ENCODE data around the gene CD5L.

DNA sequence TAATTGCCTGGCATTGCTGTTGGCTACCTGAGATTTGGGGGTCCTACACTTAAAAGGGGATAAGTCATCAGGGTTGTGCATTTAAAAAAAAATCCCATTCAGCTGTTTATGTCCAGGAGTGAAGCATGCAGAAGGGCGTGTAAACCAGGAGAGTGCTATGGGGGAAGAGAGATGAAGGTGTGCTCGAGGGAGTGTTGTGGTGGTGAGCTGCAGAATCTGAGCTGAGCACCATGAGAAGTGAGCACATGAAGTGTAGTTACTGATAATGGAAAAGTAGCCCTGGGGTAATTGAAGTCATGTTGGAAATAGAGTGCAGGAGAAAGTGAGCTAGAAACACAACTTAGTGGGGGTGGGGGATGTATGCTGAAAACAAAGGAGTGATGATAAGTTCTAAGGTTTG is 22.4 kb downstream of the CD5L start:
- TF ChIP-seq, protein P1, sequence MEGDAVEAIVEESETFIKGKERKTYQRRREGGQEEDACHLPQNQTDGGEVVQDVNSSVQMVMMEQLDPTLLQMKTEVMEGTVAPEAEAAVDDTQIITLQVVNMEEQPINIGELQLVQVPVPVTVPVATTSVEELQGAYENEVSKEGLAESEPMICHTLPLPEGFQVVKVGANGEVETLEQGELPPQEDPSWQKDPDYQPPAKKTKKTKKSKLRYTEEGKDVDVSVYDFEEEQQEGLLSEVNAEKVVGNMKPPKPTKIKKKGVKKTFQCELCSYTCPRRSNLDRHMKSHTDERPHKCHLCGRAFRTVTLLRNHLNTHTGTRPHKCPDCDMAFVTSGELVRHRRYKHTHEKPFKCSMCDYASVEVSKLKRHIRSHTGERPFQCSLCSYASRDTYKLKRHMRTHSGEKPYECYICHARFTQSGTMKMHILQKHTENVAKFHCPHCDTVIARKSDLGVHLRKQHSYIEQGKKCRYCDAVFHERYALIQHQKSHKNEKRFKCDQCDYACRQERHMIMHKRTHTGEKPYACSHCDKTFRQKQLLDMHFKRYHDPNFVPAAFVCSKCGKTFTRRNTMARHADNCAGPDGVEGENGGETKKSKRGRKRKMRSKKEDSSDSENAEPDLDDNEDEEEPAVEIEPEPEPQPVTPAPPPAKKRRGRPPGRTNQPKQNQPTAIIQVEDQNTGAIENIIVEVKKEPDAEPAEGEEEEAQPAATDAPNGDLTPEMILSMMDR (IDR thresholded peaks at IDR 0.05), result no peak
- no peak for TF ChIP-seq POLR2A (IDR thresholded peaks at IDR 0.05)
- TF ChIP-seq POLR2AphosphoS5 (IDR thresholded peaks at IDR 0.05), result no peak
- no peak for TF ChIP-seq EP300 (IDR thresholded peaks at IDR 0.05)

All from gastroesophageal sphincter (tissue), 3 donors.